Right lung (tissue), 10 donors: ENCODE results near the gene RFX7. TPM values are rescaled to one million over a fixed set of nuclear protein-coding genes. Genes with fewer than 3 reads are reported as not detected.
A peak's percentile ranks its signal among the peaks of the same experiment; 100 is the strongest.
"Not testable (repeated sequence)": the region's sequence is repeated elsewhere in the genome, so short reads cannot be mapped to it uniquely, and the experiment has no call there.

Experiments used
- DNase-seq, 2 donors: peaks; one replicate each; pipeline ENCODE4 v3.0.0-alpha.2; 2013
- long read RNA-seq, 8 donors: transcript quantifications; one replicate each; lab custom pipeline, GENCODE V29; 2026
- polyA plus RNA-seq, 5 donors: library from polyadenylated mRNA; unstranded; fragments of 120-200 nt; gene quantifications; one replicate each; pipeline versions ENCODE4 v1.2.1 to v1.2.3, GENCODE V29; 2013; ENCODE audit warnings: inconsistent platforms in 1 of 5, low replicate concordance in 1 of 5; ENCODE audit not compliant: insufficient read length in 5 of 5, insufficient read depth in 1 of 5

Gene RFX7
- polyA plus RNA-seq, result 10 to 100 TPM; 14.1 to 27.9 (median 24.8) TPM
- long read RNA-seq, donor 1, result 0 reads
- long read RNA-seq, donor 2, result 0 reads
- long read RNA-seq, donor 3, result 0 reads
- long read RNA-seq, donor 4, partial matches to known transcripts, result 0 of 6 reads
- long read RNA-seq, donor 4, other reads (novel, unspliced or antisense), result 6 of 6 reads
- long read RNA-seq, donor 5, partial matches to known transcripts, result 5 of 5 reads
- long read RNA-seq, donor 5, other reads (novel, unspliced or antisense), result 0 of 5 reads
- long read RNA-seq, donor 6, result 0 reads
- long read RNA-seq, donor 7, partial matches to known transcripts, result 0 of 8 reads
- long read RNA-seq, donor 7, other reads (novel, unspliced or antisense), result 8 of 8 reads
- long read RNA-seq, donor 8, result 0 reads

- DNase-seq, result peak; percentile 69 to 75
Measured at GRCh38 chr15:56243163-56244037, at the start of gene RFX7. TSS of gene RFX7 (minus strand) at chr15:56243879. CDS start at chr15:56243285, 594 bp downstream.

- DNase-seq, result no peak
Measured at GRCh38 chr15:56292546-56293316, 49.1 kb upstream of the RFX7 start.

- no peak for DNase-seq
Measured at GRCh38 chr15:56291741-56292140, 48.1 kb upstream of the RFX7 start.

- DNase-seq, result no peak
Measured at GRCh38 chr15:56286213-56286612, 42.5 kb upstream of the RFX7 start.

GRCh38 chr15:56281145-56281544 lies 37.5 kb upstream of the RFX7 start:
- no peak for DNase-seq

- no peak for DNase-seq
Measured at GRCh38 chr15:56273724-56274123, 30.0 kb upstream of the RFX7 start.

GRCh38 chr15:56272454-56272853 lies 28.8 kb upstream of the RFX7 start:
- no peak for DNase-seq

GRCh38 chr15:56266465-56266864 lies 22.8 kb upstream of the RFX7 start:
- not testable (repeated sequence) for DNase-seq

- DNase-seq, result no peak
Measured at GRCh38 chr15:56261854-56262509, 18.3 kb upstream of the RFX7 start.

- not testable (repeated sequence) for DNase-seq
Measured at GRCh38 chr15:56257306-56257705, 13.6 kb upstream of the RFX7 start.

- DNase-seq, result no peak
Measured at GRCh38 chr15:56254265-56254664, 10.6 kb upstream of the RFX7 start.

- DNase-seq, result no peak
Measured at GRCh38 chr15:56252386-56252785, 8.7 kb upstream of the RFX7 start.

- no peak for DNase-seq
Measured at GRCh38 chr15:56251315-56252095, 7.8 kb upstream of the RFX7 start.

- DNase-seq, result no peak
Measured at GRCh38 chr15:56250626-56251025, 6.9 kb upstream of the RFX7 start.

GRCh38 chr15:56249092-56249491 lies 5.4 kb upstream of the RFX7 start:
- DNase-seq, result no peak

GRCh38 chr15:56248311-56248992 lies 4.8 kb upstream of the RFX7 start:
- no peak for DNase-seq

- no peak for DNase-seq
Measured at GRCh38 chr15:56247266-56247665, 3.6 kb upstream of the RFX7 start.

GRCh38 chr15:56245871-56246814 lies 2.5 kb upstream of the RFX7 start:
- peak; percentile 61 to 70 for DNase-seq
